T-cell (primary cell): Measurements from ENCODE around the gene PRPF40B. TPM values are rescaled to one million over a fixed set of nuclear protein-coding genes. Genes with fewer than 3 reads are reported as not detected.

ENCODE experiments used
- ATAC-seq, 4 experiments: fragments of 200-7000 bp in 3 of 4; fragments of 150-1000 bp in 1 of 4; cut with Tn5 transposase; replicated peaks in 1 of 4; 1 replicate in 3 of 4; 2 replicates in 1 of 4; pipeline ENCODE4 v1.10.0; 2021; ENCODE audit warnings: moderate library complexity in 3 of 4, mild to moderate bottlenecking in 2 of 4, moderate number of reproducible peaks in 1 of 4
- CTCF ChIA-PET, 2 donors: fragments of 300-600 bp; sonication (Branson Sonifier 250); formaldehyde crosslinking; loops; one replicate each; lab custom pipeline; 2022; ENCODE audit warnings: antibody characterized with exemption in 2 of 2; lab: Charles Lee
- POLR2A ChIA-PET, 2 donors: fragments of 300-600 bp; sonication (Branson Sonifier 250); formaldehyde crosslinking; loops; one replicate each; lab custom pipeline; 2022; ENCODE audit warnings: antibody characterized with exemption in 2 of 2; lab: Charles Lee
- DNase-seq, 35 experiments: peaks; one replicate each; pipeline versions ENCODE4 v3.0.0 to v3.0.0-alpha.2; 2013 to 2023
- H3K27ac ChIP-seq: one replicate; pipeline ENCODE4 v1.5.1; 2013; ENCODE audit warnings: low read length
- H3K27me3 ChIP-seq, 2 experiments: replicated peaks in 1 of 2; 1 replicate in 1 of 2; 2 replicates in 1 of 2; pipeline versions ENCODE4 v1.6.1 to v1.7.0; 2013; ENCODE audit warnings: low read length in 1 of 2, mixed read lengths in 1 of 2; ENCODE audit not compliant: control insufficient read depth in 2 of 2, insufficient read depth in 2 of 2; ENCODE audit errors: extremely low read depth in 1 of 2
- H3K36me3 ChIP-seq, 2 donors: 1 replicate in 1 of 2; 2 replicates in 1 of 2; pipeline versions ENCODE4 v1.6.1 to v1.7.0; 2013; ENCODE audit warnings: low read length in 1 of 2; ENCODE audit not compliant: control insufficient read depth in 2 of 2, insufficient read depth in 1 of 2; ENCODE audit errors: extremely low read depth in 1 of 2
- H3K4me1 ChIP-seq, 2 experiments: 1 replicate in 1 of 2; 2 replicates in 1 of 2; pipeline versions ENCODE4 v1.6.1 to v1.7.0; 2013; ENCODE audit warnings: low read length in 2 of 2, mixed read lengths in 1 of 2; ENCODE audit not compliant: insufficient read depth in 2 of 2, control insufficient read depth in 1 of 2; ENCODE audit errors: extremely low read depth in 1 of 2
- H3K4me3 ChIP-seq, 2 donors: 1 replicate in 1 of 2; 2 replicates in 1 of 2; pipeline versions ENCODE4 v1.5.1 to v1.7.0; 2013; ENCODE audit warnings: mild to moderate bottlenecking in 2 of 2, low read length in 1 of 2, moderate library complexity in 1 of 2; ENCODE audit not compliant: control insufficient read depth in 1 of 2; ENCODE audit errors: extremely low read depth in 1 of 2
- H3K9me3 ChIP-seq: 2 replicates; pipeline ENCODE4 v1.7.0; 2013
- H3K27ac Mint-ChIP-seq, 2 donors: one replicate each; pipeline ENCODE4 v1.8.0; 2020 to 2021; ENCODE audit warnings: mild to moderate bottlenecking in 2 of 2, mixed read lengths in 2 of 2
- H3K27me3 Mint-ChIP-seq, 2 donors: one replicate each; pipeline ENCODE4 v1.8.0; 2021 to 2022; ENCODE audit warnings: mixed read lengths in 2 of 2
- H3K36me3 Mint-ChIP-seq: one replicate; pipeline ENCODE4 v1.8.0; 2021; ENCODE audit warnings: mixed read lengths
- H3K4me1 Mint-ChIP-seq, 3 donors: one replicate each; pipeline ENCODE4 v1.8.0; 2020 to 2022; ENCODE audit warnings: mixed read lengths in 3 of 3, mild to moderate bottlenecking in 1 of 3
- H3K4me3 Mint-ChIP-seq, 3 donors: one replicate each; pipeline ENCODE4 v1.8.0; 2020 to 2022; ENCODE audit warnings: mild to moderate bottlenecking in 3 of 3, mixed read lengths in 3 of 3, moderate library complexity in 3 of 3
- H3K9me3 Mint-ChIP-seq, 3 donors: one replicate each; pipeline ENCODE4 v1.8.0; 2020 to 2022; ENCODE audit warnings: mixed read lengths in 3 of 3
- WGBS: methylation state at CpG from one replicate; pipeline ENCODE4 v1.1.5; 2013; ENCODE audit warnings: missing lambda C conversion rate; ENCODE audit not compliant: insufficient coverage; 5-methylcytosine and 5-hydroxymethylcytosine counted together
- total RNA-seq, 35 experiments: library from RNA in 6 of 35; stranded (reverse) in 6 of 35; fragments of 120-200 nt in 1 of 35; gene quantifications; one replicate each; pipeline versions ENCODE4 v1.2.1 to v1.2.4 and lab custom pipeline; 2013 to 2026

PRPF40B gene
- total RNA-seq, 5 donors from 2014 or later (not counting 1 experiment from before 2014, with no cell fraction given) = 7.4 to 18.0 (median 16.5) TPM

DNA sequence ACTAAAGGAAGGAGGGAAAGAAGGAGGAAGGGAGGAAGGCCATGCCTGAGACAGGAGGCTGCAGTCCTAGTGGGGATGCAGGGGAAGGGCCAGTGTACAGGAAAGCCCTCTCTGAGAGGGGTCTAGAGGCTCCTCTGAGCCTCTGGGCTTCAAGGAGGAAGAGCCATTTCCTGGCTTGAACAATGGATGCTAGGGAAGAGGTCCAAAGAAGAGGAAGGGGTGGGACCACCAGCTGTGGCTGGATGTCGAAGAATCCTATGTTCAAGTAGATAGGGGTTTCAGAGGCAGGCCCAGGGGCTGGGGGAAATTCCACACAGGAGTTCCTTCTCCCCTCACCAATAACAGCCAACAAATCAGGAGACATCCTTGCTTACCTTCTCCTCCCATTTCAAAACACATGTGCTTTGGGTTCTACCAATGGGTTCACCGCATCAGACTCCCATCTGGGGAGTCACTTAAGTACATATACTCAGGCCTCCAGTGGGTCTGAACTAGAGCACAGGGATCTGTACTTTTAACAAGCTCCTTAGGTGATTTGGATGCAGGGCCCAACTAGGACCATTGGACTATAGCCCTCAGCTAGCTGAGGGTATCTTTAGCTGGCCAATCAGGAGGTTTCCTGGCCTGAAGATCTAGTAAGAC lies 32.4 kb downstream of the PRPF40B start:
- Histone ChIP-seq H3K27ac (no peak overlapping the region), H3K4me3 (no peak overlapping the region), H3K9me3 (no peaks in the 10 kb centered on the region), H3K27me3 (no peaks in the 10 kb centered on the region), H3K36me3 (peaks cover 12 to 77% of the 10 kb centered on the region in 2 donors), H3K4me1 (peaks cover 11 to 31% of the 10 kb centered on the region in 2 experiments)
- peaks cover 39 to 52% (median 41%) of the 10 kb centered on the region in 3 donors for H3K4me1 Mint-ChIP-seq
- DNase-seq (no peak), ATAC-seq (no peak)
- ChIA-PET POLR2A (interaction anchor here in 1 of 2 donors (0.6 kb wide), 1 partner anchor 48 kb away, joined by 3 read pairs; no protein-coding TSS in a partner anchor), CTCF (interaction anchor here (0.6 to 1.2 kb wide), 6 partner anchors 10 to 746 kb away, joined by 3 to 6 read pairs (median 4); no protein-coding TSS in a partner anchor)
- H3K27ac Mint-ChIP-seq = peak overlapping the region; percentile 55 to 89
- no CpG with 5 or more reads among the region's 2 CpGs for WGBS
- H3K9me3 Mint-ChIP-seq = no peaks in the 10 kb centered on the region
- no peaks in the 10 kb centered on the region for H3K27me3 Mint-ChIP-seq
- peaks cover 52% of the 10 kb centered on the region for H3K36me3 Mint-ChIP-seq
- H3K4me3 Mint-ChIP-seq = peak overlapping the region in 1 of 3 donors; percentile 23

DNA sequence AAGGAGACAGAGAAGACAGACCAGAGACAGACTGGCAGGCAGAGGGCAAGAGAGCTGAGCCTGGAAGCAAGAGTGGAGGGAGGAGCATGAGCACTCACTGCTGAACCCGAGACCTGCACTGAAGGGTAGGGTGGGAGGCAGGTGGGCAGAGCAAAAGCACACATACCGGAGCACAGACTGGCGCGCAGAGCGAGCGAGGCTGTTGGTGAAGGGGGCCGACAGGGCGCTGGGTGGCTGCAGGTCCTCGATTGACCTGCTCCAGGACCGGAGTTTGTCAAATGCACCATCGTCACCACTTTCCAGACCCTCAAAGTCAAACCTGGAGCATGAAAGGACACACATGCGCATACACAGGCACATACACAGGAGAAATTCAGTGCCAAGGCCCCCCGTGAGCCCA lies 34.9 kb downstream of the PRPF40B start:
- peaks cover 34 to 55% of the 10 kb centered on the region in 2 experiments for H3K4me1 ChIP-seq

DNA sequence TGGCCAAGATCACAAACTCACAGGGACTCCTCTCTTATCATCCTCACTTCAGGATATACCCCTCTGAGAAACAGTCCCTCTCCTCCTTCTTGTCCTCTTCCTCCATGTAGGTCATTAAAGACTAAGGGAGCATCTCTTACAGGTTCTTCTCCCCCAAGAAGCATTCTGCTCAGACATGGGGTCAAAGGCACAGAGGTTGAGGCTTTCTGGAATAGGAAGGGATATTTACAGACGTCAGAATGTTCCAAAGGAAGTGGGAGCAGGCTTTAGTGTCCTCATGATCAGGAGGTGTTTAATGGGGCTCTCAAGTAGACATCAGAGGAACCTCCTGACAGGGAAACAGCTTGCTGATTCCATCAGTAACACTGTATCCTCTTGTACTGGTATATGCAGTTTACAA lies 36.4 kb downstream of the PRPF40B start:
- H3K4me3 Mint-ChIP-seq = no peak overlapping the region

More for the DNA sequence above, 34.9 kb downstream of the PRPF40B start:
- H3K4me1 Mint-ChIP-seq = peaks cover 65 to 78% (median 66%) of the 10 kb centered on the region in 3 donors
- Histone ChIP-seq H3K36me3 (peaks cover 9 to 55% of the 10 kb centered on the region in 2 donors), H3K27ac (no peak overlapping the region), H3K4me3 (no peak overlapping the region), H3K9me3 (no peaks in the 10 kb centered on the region), H3K27me3 (no peaks in the 10 kb centered on the region)
- ChIA-PET CTCF (no interaction called here), POLR2A (no interaction called here)
- peaks cover 64% of the 10 kb centered on the region for H3K36me3 Mint-ChIP-seq
- 96% methylated on average over 7 of the region's 13 CpGs for WGBS
- no peak overlapping the region for H3K4me3 Mint-ChIP-seq
- H3K27me3 Mint-ChIP-seq = no peaks in the 10 kb centered on the region
- DNase-seq (no peak), ATAC-seq (no peak)
- no peaks in the 10 kb centered on the region for H3K9me3 Mint-ChIP-seq
- H3K27ac Mint-ChIP-seq = peak overlapping the region in 1 of 2 donors; percentile 57

DNA sequence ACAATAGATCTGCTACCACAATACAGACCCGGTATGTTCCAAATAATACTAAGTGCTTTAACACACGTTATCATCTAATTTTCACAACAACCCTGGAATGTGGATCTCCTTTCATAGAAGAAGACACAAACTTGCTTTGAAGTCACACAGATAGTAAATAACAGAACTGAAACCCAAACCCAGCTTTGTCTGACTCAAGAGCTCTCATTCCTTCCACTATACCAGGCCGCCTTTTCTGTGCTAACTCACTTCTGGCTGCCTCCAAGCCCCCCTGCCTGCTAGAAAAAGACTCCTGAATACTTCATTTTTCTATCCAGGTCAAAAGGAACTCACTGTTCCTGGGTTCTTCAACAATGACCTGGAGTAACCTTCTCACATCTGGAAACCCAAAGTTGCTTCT lies 37.8 kb downstream of the PRPF40B start:
- no peaks in the 10 kb centered on the region for H3K27me3 Mint-ChIP-seq
- Histone ChIP-seq H3K36me3 (peaks cover 6 to 36% of the 10 kb centered on the region in 2 donors), H3K27me3 (no peaks in the 10 kb centered on the region), H3K27ac (no peak overlapping the region), H3K4me1 (peaks cover 56 to 72% of the 10 kb centered on the region in 2 experiments), H3K4me3 (no peak overlapping the region), H3K9me3 (no peaks in the 10 kb centered on the region)
- peaks cover 84 to 96% (median 86%) of the 10 kb centered on the region in 3 donors for H3K4me1 Mint-ChIP-seq
- ATAC-seq (no peak), DNase-seq (no peak)
- peak overlapping the region in 2 of 3 donors; percentile 34 to 74 for H3K4me3 Mint-ChIP-seq
- H3K36me3 Mint-ChIP-seq = peaks cover 60% of the 10 kb centered on the region
- 84% methylated on average over 3 of the region's 3 CpGs for WGBS
- H3K9me3 Mint-ChIP-seq = no peaks in the 10 kb centered on the region
- ChIA-PET CTCF (interaction anchor here in 1 of 2 donors (0.6 to 1.0 kb wide), 2 partner anchors 9 to 13 kb away, joined by 3 to 4 read pairs; no protein-coding TSS in a partner anchor), POLR2A (no interaction called here)
- peak overlapping the region; percentile 98 to 99 for H3K27ac Mint-ChIP-seq

More for the DNA sequence above, 36.4 kb downstream of the PRPF40B start:
- no peak overlapping the region for H3K27ac Mint-ChIP-seq
- Histone ChIP-seq H3K36me3 (peaks cover 2 to 40% of the 10 kb centered on the region in 2 donors), H3K27me3 (no peaks in the 10 kb centered on the region), H3K4me1 (peaks cover 48 to 70% of the 10 kb centered on the region in 2 experiments), H3K9me3 (no peaks in the 10 kb centered on the region), H3K27ac (no peak overlapping the region), H3K4me3 (no peak overlapping the region)
- WGBS = no CpG with 5 or more reads among the region's 1 CpG
- H3K27me3 Mint-ChIP-seq = no peaks in the 10 kb centered on the region
- H3K36me3 Mint-ChIP-seq = peaks cover 57% of the 10 kb centered on the region
- H3K9me3 Mint-ChIP-seq = no peaks in the 10 kb centered on the region
- H3K4me1 Mint-ChIP-seq = peaks cover 78 to 93% (median 80%) of the 10 kb centered on the region in 3 donors
- ATAC-seq (no peak), DNase-seq (no peak)
- ChIA-PET POLR2A (no interaction called here), CTCF (interaction anchor here in 1 of 2 donors (0.8 kb wide), 1 partner anchor 20 kb away, joined by 4 read pairs; no protein-coding TSS in a partner anchor)

DNA sequence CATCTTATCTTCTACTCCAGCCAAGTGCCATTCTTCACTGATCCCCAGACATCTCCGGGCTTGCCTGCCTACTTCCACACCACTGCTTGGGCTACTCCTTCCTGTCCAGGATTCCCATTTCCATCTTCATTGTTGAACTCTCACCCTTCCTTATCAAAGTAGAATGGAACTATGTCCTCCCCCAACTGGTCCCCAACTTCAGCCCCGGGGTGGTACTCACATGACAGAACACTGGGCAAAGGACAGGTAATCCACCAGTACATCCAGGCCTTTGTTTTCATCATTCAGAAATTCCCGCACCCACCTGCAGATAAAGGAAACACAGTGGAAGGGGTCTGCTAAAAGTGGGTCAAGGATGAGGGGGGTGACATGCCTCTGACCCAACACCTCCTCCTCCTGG lies 38.4 kb downstream of the PRPF40B start:
- Histone ChIP-seq H3K27me3 (no peaks in the 10 kb centered on the region), H3K4me3 (no peak overlapping the region), H3K4me1 (peaks cover 55 to 66% of the 10 kb centered on the region in 2 experiments), H3K36me3 (peaks cover 6 to 33% of the 10 kb centered on the region in 2 donors), H3K9me3 (no peaks in the 10 kb centered on the region), H3K27ac (peak overlapping the region; percentile 78)
- peak overlapping the region; percentile 13 to 74 (median 31) for H3K4me3 Mint-ChIP-seq
- peaks cover 82 to 96% (median 83%) of the 10 kb centered on the region in 3 donors for H3K4me1 Mint-ChIP-seq
- POLR2A ChIA-PET = no interaction called here
- CTCF ChIA-PET = interaction anchor here in 1 of 2 donors (0.6 kb wide), 1 partner anchor 9 kb away, joined by 4 read pairs; no protein-coding TSS in a partner anchor
- H3K27me3 Mint-ChIP-seq = no peaks in the 10 kb centered on the region
- DNase-seq (no peak), ATAC-seq (no peak)
- H3K36me3 Mint-ChIP-seq = peaks cover 57% of the 10 kb centered on the region
- no peaks in the 10 kb centered on the region for H3K9me3 Mint-ChIP-seq
- WGBS = 100% methylated on average over 1 of the region's 3 CpGs
- H3K27ac Mint-ChIP-seq = peak overlapping the region; percentile 98 to 99
